ENCODE results near the gene SAP130. TPM values are rescaled to one million over a fixed set of nuclear protein-coding genes. Genes with fewer than 3 reads are reported as not detected.

The SAP130 gene
- total and polyA plus RNA-seq, 12 donors: 7.0 to 22.7 (median 14.0) TPM

GRCh38 chr2:128003463-128003862 is 24.4 kb downstream of the SAP130 start:
- TF ChIP-seq, protein P1, sequence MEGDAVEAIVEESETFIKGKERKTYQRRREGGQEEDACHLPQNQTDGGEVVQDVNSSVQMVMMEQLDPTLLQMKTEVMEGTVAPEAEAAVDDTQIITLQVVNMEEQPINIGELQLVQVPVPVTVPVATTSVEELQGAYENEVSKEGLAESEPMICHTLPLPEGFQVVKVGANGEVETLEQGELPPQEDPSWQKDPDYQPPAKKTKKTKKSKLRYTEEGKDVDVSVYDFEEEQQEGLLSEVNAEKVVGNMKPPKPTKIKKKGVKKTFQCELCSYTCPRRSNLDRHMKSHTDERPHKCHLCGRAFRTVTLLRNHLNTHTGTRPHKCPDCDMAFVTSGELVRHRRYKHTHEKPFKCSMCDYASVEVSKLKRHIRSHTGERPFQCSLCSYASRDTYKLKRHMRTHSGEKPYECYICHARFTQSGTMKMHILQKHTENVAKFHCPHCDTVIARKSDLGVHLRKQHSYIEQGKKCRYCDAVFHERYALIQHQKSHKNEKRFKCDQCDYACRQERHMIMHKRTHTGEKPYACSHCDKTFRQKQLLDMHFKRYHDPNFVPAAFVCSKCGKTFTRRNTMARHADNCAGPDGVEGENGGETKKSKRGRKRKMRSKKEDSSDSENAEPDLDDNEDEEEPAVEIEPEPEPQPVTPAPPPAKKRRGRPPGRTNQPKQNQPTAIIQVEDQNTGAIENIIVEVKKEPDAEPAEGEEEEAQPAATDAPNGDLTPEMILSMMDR (IDR thresholded peaks at IDR 0.05): no peak
- no peak for TF ChIP-seq POLR2A (IDR thresholded peaks at IDR 0.05)
- intact Hi-C loops (cut with DNase I): no loop called here
- Histone ChIP-seq H3K27me3 (no peaks in the 10 kb centered on the region), H3K4me3 (no peak overlapping the region), H3K9me3 (replicated peaks in 1 of 3) (no peaks in the 10 kb centered on the region), H3K36me3 (replicated peaks in 1 of 2) (peaks cover 0 to 67% of the 10 kb centered on the region in 2 donors), H3K27ac (no peak overlapping the region), H3K4me1 (replicated peaks in 1 of 2) (no peaks in the 10 kb centered on the region)
- no peak for DNase-seq
- 51 to 55% (median 52%) methylated on average over 6 of the region's 6 CpGs for WGBS, 4 donors

GRCh38 chr2:127996160-127996559 is 31.7 kb downstream of the SAP130 start:
- WGBS, 4 donors: 84 to 93% (median 90%) methylated on average over 9 of the region's 9 CpGs
- peaks cover 0 to 69% of the 10 kb centered on the region in 2 donors for H3K36me3 ChIP-seq (replicated peaks in 1 of 2)
- DNase-seq: no peak
- no peaks in the 10 kb centered on the region for H3K9me3 ChIP-seq (replicated peaks in 1 of 3)
- no peaks in the 10 kb centered on the region for H3K27me3 ChIP-seq
- no peak for TF ChIP-seq POLR2A (IDR thresholded peaks at IDR 0.05)
- TF ChIP-seq, protein P1 (IDR thresholded peaks at IDR 0.05): no peak
- no peak overlapping the region for H3K4me3 ChIP-seq
- intact Hi-C loops (cut with DNase I): no loop called here
- H3K27ac ChIP-seq: no peak overlapping the region
- no peaks in the 10 kb centered on the region for H3K4me1 ChIP-seq (replicated peaks in 1 of 2)

- Histone ChIP-seq H3K27ac (no peak overlapping the region), H3K4me3 (no peak overlapping the region)
- WGBS, 4 donors: 93 to 95% (median 94%) methylated on average over 7 of the region's 7 CpGs
Measured at GRCh38 chr2:127995725-127996124, 32.1 kb downstream of the SAP130 start.

GRCh38 chr2:127993659-127994058 is 34.2 kb downstream of the SAP130 start:
- intact Hi-C loops (cut with DNase I): no loop called here
- no peak overlapping the region for H3K4me3 ChIP-seq
- no peak overlapping the region for H3K27ac ChIP-seq
- no peaks in the 10 kb centered on the region for H3K4me1 ChIP-seq (replicated peaks in 1 of 2)
- H3K9me3 ChIP-seq (replicated peaks in 1 of 3): no peaks in the 10 kb centered on the region
- no peak for DNase-seq
- no peaks in the 10 kb centered on the region for H3K27me3 ChIP-seq
- TF ChIP-seq, protein P1 (IDR thresholded peaks at IDR 0.05): no peak
- no peak for TF ChIP-seq POLR2A (IDR thresholded peaks at IDR 0.05)
- peaks cover 0 to 56% of the 10 kb centered on the region in 2 donors for H3K36me3 ChIP-seq (replicated peaks in 1 of 2)
- WGBS, 4 donors: 78 to 89% (median 86%) methylated on average over 2 of the region's 2 CpGs

More at GRCh38 chr2:127995725-127996124, 32.1 kb downstream of the SAP130 start:
- no peak for DNase-seq
- Histone ChIP-seq H3K27me3 (no peaks in the 10 kb centered on the region), H3K36me3 (replicated peaks in 1 of 2) (peaks cover 0 to 66% of the 10 kb centered on the region in 2 donors), H3K4me1 (replicated peaks in 1 of 2) (no peaks in the 10 kb centered on the region), H3K9me3 (replicated peaks in 1 of 3) (no peaks in the 10 kb centered on the region)
- intact Hi-C loops (cut with DNase I): no loop called here
- TF ChIP-seq, protein P1 (IDR thresholded peaks at IDR 0.05): no peak
- TF ChIP-seq POLR2A (IDR thresholded peaks at IDR 0.05): no peak

Measured in adrenal gland (tissue), 12 donors.